Fibroblast of lung (primary cell): Measurements from ENCODE around the gene SAFB. TPM values are rescaled to one million over a fixed set of nuclear protein-coding genes. Genes with fewer than 3 reads are reported as not detected.

Source experiments
- DNase-seq, 2 donors: peaks; one replicate each; pipeline versions ENCODE4 v3.0.0 to v3.0.0-alpha.2; 2010; ENCODE audit warnings: low read depth in 2 of 2
- H2AFZ ChIP-seq: 2 replicates; pipeline ENCODE4 v1.5.1; 2012; ENCODE audit warnings: low read length, control low read depth, inconsistent platforms
- H3K27ac ChIP-seq: 2 replicates; pipeline ENCODE4 v1.5.1; 2011; ENCODE audit warnings: low read length, control low read depth; ENCODE audit not compliant: insufficient read depth
- H3K27me3 ChIP-seq: 2 replicates; pipeline ENCODE4 v1.5.1; 2011; ENCODE audit warnings: mild to moderate bottlenecking, low read length; ENCODE audit not compliant: control insufficient read depth, insufficient read depth
- H3K36me3 ChIP-seq: 2 replicates; pipeline ENCODE4 v1.5.1; 2011; ENCODE audit warnings: low read length; ENCODE audit not compliant: control insufficient read depth, insufficient read depth
- H3K4me1 ChIP-seq: 2 replicates; pipeline ENCODE4 v1.5.1; 2011; ENCODE audit warnings: low read length; ENCODE audit not compliant: control insufficient read depth, insufficient read depth; ENCODE audit errors: extremely low read depth
- H3K4me2 ChIP-seq: 2 replicates; pipeline ENCODE4 v1.5.1; 2011; ENCODE audit warnings: low read length, control low read depth; ENCODE audit not compliant: insufficient read depth; ENCODE audit errors: extremely low read depth
- H3K4me3 ChIP-seq, 4 experiments: fragments of 200-600 bp in 1 of 4; sonication (generic) in 1 of 4; replicated peaks in 1 of 4; 2 replicates each; pipeline ENCODE4 v1.5.1; 2011 to 2016; ENCODE audit warnings: low read length in 4 of 4, low read depth in 3 of 4, mild to moderate bottlenecking in 3 of 4, control low read depth in 2 of 4, inconsistent platforms in 1 of 4, mixed read lengths in 1 of 4; ENCODE audit not compliant: insufficient read depth in 1 of 4; ENCODE audit errors: control extremely low read depth in 1 of 4
- H3K79me2 ChIP-seq: 2 replicates; pipeline ENCODE4 v1.5.1; 2012; ENCODE audit warnings: mild to moderate bottlenecking, low read length, inconsistent platforms; ENCODE audit not compliant: control insufficient read depth, insufficient read depth
- H3K9ac ChIP-seq: 2 replicates; pipeline ENCODE4 v1.5.1; 2011; ENCODE audit warnings: mild to moderate bottlenecking, low read length, control low read depth; ENCODE audit not compliant: insufficient read depth
- H3K9me3 ChIP-seq: 2 replicates; pipeline ENCODE4 v1.5.1; 2012; ENCODE audit warnings: low read depth, low read length; ENCODE audit not compliant: control insufficient read depth, insufficient read depth
- H4K20me1 ChIP-seq: 2 replicates; pipeline ENCODE4 v1.5.1; 2011; ENCODE audit warnings: low read length; ENCODE audit not compliant: control insufficient read depth, insufficient read depth; ENCODE audit errors: extremely low read depth
- EZH2 ChIP-seq: IDR thresholded peaks from 2 replicates; pipeline ENCODE4 v1.5.1; 2012; ENCODE audit warnings: low read length, control low read depth, mild to moderate bottlenecking; ENCODE audit errors: missing control alignments
- polyA plus RNA-seq, 2 donors: library from polyadenylated mRNA; depleted of rRNA in 1 of 2; stranded (reverse) in 1 of 2; unstranded in 1 of 2; fragments of >200 nt; gene quantifications; 2 replicates each; pipeline ENCODE4 v1.2.1, GENCODE V29; 2011 to 2012; ENCODE audit warnings: missing spikeins in 1 of 2
- total RNA-seq: library from RNA; depleted of rRNA; stranded (reverse); fragments of >200 nt; gene quantifications from 2 replicates; pipeline ENCODE4 v1.2.1, GENCODE V29; 2014
- TF ChIP-seq, protein P1 (sequence below), 2 donors: IDR thresholded peaks in 1 of 2; conservative IDR thresholded peaks in 1 of 2; 1 replicate in 1 of 2; 2 replicates in 1 of 2; pipeline ENCODE4 v1.5.1; 2011 to 2012; ENCODE audit warnings: low read length in 2 of 2, control low read depth in 1 of 2, inconsistent platforms in 1 of 2, low read depth in 1 of 2, mild to moderate bottlenecking in 1 of 2

The SAFB gene
- total and polyA plus RNA-seq, 2 donors (not counting 1 experiment from before 2014, with no cell fraction given), result 28.0 to 51.0 TPM

DNA sequence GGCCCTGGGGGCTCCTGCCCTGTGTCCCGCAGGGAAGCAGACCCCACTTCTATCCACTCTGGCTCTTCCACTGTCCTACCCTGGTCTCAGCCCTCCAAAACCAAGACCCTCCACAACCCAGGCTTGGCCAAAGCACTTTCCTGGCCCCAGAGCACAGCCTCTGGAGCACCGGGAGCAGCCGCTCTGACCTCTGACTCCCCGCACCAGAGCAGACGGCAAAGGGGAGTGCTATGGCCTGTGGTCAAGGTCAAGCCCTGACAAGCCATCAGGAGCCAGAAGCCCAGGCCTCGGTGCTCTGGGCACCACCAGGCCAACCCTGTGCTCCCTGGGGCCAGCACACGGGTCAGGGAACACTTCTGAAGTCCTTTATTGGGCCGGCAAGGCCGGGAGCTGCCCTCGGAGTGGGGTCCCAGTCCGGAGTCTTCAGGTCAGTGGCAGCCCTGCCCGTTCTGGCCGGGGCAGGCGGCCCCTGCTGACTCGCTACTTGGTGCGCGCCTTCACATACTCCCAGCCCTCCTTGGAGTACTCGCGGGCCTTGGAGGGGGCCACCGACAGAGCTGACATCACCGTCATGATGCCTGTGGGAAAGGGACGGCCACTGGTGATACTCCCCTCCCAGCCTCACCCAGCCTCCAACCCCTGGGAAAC, 55.3 kb downstream of the SAFB start:
- H3K4me1 ChIP-seq, result peaks cover 4% of the 10 kb centered on the region
- no peaks in the 10 kb centered on the region for H4K20me1 ChIP-seq
- TF ChIP-seq, protein P1, sequence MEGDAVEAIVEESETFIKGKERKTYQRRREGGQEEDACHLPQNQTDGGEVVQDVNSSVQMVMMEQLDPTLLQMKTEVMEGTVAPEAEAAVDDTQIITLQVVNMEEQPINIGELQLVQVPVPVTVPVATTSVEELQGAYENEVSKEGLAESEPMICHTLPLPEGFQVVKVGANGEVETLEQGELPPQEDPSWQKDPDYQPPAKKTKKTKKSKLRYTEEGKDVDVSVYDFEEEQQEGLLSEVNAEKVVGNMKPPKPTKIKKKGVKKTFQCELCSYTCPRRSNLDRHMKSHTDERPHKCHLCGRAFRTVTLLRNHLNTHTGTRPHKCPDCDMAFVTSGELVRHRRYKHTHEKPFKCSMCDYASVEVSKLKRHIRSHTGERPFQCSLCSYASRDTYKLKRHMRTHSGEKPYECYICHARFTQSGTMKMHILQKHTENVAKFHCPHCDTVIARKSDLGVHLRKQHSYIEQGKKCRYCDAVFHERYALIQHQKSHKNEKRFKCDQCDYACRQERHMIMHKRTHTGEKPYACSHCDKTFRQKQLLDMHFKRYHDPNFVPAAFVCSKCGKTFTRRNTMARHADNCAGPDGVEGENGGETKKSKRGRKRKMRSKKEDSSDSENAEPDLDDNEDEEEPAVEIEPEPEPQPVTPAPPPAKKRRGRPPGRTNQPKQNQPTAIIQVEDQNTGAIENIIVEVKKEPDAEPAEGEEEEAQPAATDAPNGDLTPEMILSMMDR (conservative IDR thresholded peaks at IDR 0.05 in 1 of 2, IDR thresholded peaks at IDR 0.05 in 1 of 2; ENCODE audit: low read depth in 1 of 2, low read length in 2 of 2), result no peak
- TF ChIP-seq EZH2, result no peak
- H3K9ac ChIP-seq, result no peak overlapping the region
- H3K36me3 ChIP-seq, result peaks cover 1% of the 10 kb centered on the region
- H3K27ac ChIP-seq, result no peak overlapping the region
- no peaks in the 10 kb centered on the region for H3K9me3 ChIP-seq
- H3K27me3 ChIP-seq, result peaks cover 3% of the 10 kb centered on the region
- peaks cover 10% of the 10 kb centered on the region for H3K79me2 ChIP-seq
- DNase-seq, result no peak
- no peak overlapping the region for H2AFZ ChIP-seq
- H3K4me2 ChIP-seq, result no peak overlapping the region
- H3K4me3 ChIP-seq, result no peak overlapping the region

DNA sequence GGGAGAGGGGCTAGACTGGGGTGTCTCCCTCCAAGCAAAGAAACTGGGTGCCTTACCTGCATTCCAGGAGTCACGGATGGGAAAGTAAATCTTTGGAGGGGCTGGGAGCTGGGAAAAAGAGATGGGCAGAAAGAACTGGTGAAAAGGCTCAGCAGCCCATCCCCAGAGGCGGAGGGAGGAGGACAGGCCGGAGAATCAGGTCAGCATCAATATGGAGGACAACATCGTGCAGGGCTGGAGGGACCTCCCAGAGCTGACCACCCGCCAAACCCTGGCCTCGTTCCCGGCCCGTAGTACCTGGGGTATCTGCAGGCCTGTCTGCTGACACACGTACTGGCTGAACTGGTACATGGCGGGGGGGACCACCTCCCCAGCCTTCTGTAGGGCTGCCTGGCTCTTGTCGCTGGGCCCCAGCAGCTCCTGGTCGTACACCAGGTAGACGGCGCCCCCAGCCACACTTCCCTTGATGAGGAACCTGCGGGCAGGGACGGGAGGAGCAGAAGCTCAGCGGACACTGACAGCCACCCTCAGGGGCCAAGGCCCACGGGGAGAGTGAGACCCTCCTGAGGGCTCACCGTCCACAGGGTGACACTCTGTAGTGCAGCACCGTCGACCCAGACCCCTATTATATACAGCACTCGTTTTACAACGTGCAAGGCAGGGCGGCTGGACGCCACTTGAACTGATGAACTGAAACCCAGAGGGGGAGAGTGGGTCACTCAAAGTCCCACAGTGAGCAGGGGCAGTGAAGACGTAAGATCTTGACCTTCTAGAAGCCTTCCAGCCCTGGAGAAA, 56.6 kb downstream of the SAFB start:
- H3K27me3 ChIP-seq, result peaks cover 3% of the 10 kb centered on the region
- peak overlapping the region; percentile 73 for H2AFZ ChIP-seq
- peak overlapping the region; percentile 75 to 98 (median 86) for H3K4me3 ChIP-seq
- no peaks in the 10 kb centered on the region for H4K20me1 ChIP-seq
- no peaks in the 10 kb centered on the region for H3K9me3 ChIP-seq
- H3K36me3 ChIP-seq, result peaks cover 1% of the 10 kb centered on the region
- H3K9ac ChIP-seq, result peak overlapping the region; percentile 90
- TF ChIP-seq, protein P1 (conservative IDR thresholded peaks at IDR 0.05 in 1 of 2, IDR thresholded peaks at IDR 0.05 in 1 of 2; ENCODE audit: low read depth in 1 of 2, low read length in 2 of 2), result no peak
- DNase-seq, result no peak
- H3K79me2 ChIP-seq, result peaks cover 10% of the 10 kb centered on the region
- H3K27ac ChIP-seq, result peak overlapping the region; percentile 92
- H3K4me2 ChIP-seq, result peak overlapping the region; percentile 96
- H3K4me1 ChIP-seq, result peaks cover 4% of the 10 kb centered on the region

DNA sequence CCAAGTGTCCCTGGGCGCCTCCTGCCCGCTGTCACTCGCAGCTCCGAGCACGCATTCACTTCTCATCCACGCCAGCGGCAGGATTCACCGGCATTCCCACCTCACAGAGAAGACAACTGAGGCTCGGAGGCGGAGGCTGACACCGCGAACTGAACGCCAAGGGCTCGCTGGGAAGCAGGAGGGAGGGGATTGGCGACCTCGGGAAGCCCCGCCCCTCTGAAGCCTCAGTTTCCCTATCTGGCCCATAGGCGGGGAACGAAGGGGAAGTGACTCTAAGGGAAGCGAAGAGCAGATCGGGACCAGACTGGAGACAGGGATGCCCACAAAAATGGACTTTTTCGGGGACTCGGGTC, 57.2 kb downstream of the SAFB start:
- TF ChIP-seq EZH2, result no peak
- TF ChIP-seq, protein P1 (conservative IDR thresholded peaks at IDR 0.05 in 1 of 2, IDR thresholded peaks at IDR 0.05 in 1 of 2; ENCODE audit: low read depth in 1 of 2, low read length in 2 of 2), result no peak
- Histone ChIP-seq H3K27me3 (peaks cover 3% of the 10 kb centered on the region), H3K4me1 (peaks cover 4% of the 10 kb centered on the region), H3K27ac (peak overlapping the region; percentile 92), H3K79me2 (peaks cover 10% of the 10 kb centered on the region), H3K36me3 (peaks cover 1% of the 10 kb centered on the region), H3K9ac (peak overlapping the region; percentile 90), H2AFZ (peak overlapping the region; percentile 73), H4K20me1 (no peaks in the 10 kb centered on the region), H3K4me2 (peak overlapping the region; percentile 96), H3K9me3 (no peaks in the 10 kb centered on the region), H3K4me3 (peak overlapping the region; percentile 75 to 98 (median 86))
- no peak for DNase-seq
